ENCODE measurements around the gene MIX23. TPM values are rescaled to one million over a fixed set of nuclear protein-coding genes. Genes with fewer than 3 reads are reported as not detected.

Gene MIX23
- total RNA-seq, 1 experiment from 2014 or later, result 76.2 TPM

GRCh38 chr3:122357828-122358702 is 25.0 kb downstream of the MIX23 start:
- no peaks in the 10 kb centered on the region for H3K79me2 ChIP-seq (ENCODE audit: insufficient read depth, low read length)
- POLR2A ChIA-PET, result no interaction called here
- no peak overlapping the region for H3K4me3 ChIP-seq (replicated peaks in 1 of 2; ENCODE audit: low read depth in 1 of 2, low read length in 2 of 2)
- no peak overlapping the region for H3K4me2 ChIP-seq (ENCODE audit: low read length)
- no peak for TF ChIP-seq EZH2phosphoT487 (IDR thresholded peaks at IDR 0.05; ENCODE audit: borderline replicate concordance)
- TF ChIP-seq EZH2 (IDR thresholded peaks at IDR 0.05), result no peak
- no peak for TF ChIP-seq POLR2A (IDR thresholded peaks at IDR 0.05; ENCODE audit: borderline replicate concordance, extremely low read depth, insufficient read depth, insufficient read length)
- no peak for TF ChIP-seq SRF (IDR thresholded peaks at IDR 0.05; ENCODE audit: low read depth)
- TF ChIP-seq, protein P1, sequence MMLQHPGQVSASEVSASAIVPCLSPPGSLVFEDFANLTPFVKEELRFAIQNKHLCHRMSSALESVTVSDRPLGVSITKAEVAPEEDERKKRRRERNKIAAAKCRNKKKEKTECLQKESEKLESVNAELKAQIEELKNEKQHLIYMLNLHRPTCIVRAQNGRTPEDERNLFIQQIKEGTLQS (IDR thresholded peaks at IDR 0.05), result no peak
- TF ChIP-seq, protein P2, sequence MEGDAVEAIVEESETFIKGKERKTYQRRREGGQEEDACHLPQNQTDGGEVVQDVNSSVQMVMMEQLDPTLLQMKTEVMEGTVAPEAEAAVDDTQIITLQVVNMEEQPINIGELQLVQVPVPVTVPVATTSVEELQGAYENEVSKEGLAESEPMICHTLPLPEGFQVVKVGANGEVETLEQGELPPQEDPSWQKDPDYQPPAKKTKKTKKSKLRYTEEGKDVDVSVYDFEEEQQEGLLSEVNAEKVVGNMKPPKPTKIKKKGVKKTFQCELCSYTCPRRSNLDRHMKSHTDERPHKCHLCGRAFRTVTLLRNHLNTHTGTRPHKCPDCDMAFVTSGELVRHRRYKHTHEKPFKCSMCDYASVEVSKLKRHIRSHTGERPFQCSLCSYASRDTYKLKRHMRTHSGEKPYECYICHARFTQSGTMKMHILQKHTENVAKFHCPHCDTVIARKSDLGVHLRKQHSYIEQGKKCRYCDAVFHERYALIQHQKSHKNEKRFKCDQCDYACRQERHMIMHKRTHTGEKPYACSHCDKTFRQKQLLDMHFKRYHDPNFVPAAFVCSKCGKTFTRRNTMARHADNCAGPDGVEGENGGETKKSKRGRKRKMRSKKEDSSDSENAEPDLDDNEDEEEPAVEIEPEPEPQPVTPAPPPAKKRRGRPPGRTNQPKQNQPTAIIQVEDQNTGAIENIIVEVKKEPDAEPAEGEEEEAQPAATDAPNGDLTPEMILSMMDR (IDR thresholded peaks at IDR 0.05 in 2 of 3, conservative IDR thresholded peaks at IDR 0.05 in 1 of 3; ENCODE audit: borderline replicate concordance in 1 of 3, insufficient read depth in 1 of 3, low read depth in 2 of 3, low read length in 2 of 3), result no peak
- TF ChIP-seq FOSL1 (IDR thresholded peaks at IDR 0.05; ENCODE audit: low read depth), result no peak
- TF ChIP-seq EGR1 (IDR thresholded peaks at IDR 0.05; ENCODE audit: low read depth), result no peak
- TF ChIP-seq ZNF274 (IDR thresholded peaks at IDR 0.05; ENCODE audit: low read depth, low read length), result no peak
- TF ChIP-seq RAD21 (IDR thresholded peaks at IDR 0.05; ENCODE audit: low read depth), result no peak
- TF ChIP-seq MAX (IDR thresholded peaks at IDR 0.05), result no peak
- TF ChIP-seq YY1 (IDR thresholded peaks at IDR 0.05; ENCODE audit: extremely low read depth, insufficient replicate concordance, low read depth, low read length), result no peak
- no peak for TF ChIP-seq ELF1 (IDR thresholded peaks at IDR 0.05; ENCODE audit: borderline replicate concordance, low read depth)
- no peak overlapping the region for H3K9ac ChIP-seq (ENCODE audit: low read length)
- peaks cover 3% of the 10 kb centered on the region; the same call in 1 of the 2 replicates for H4K20me1 ChIP-seq (ENCODE audit: insufficient read depth)
- BruUV-seq (replicated peaks), result no TSS peak
- no peaks in the 10 kb centered on the region for H3K9me3 ChIP-seq (ENCODE audit: control insufficient read depth in 1 of 2, insufficient read depth in 1 of 2, low read depth in 1 of 2, low read length in 2 of 2)
- CTCF ChIA-PET, result interaction anchor here (0.6 to 2.0 kb wide), 2 partner anchors 51 to 366 kb away, joined by 3 to 14 read pairs; no protein-coding TSS in a partner anchor
- no peaks in the 10 kb centered on the region for H3K27me3 ChIP-seq (ENCODE audit: insufficient read depth, low read length)
- H2AFZ ChIP-seq (ENCODE audit: low read depth, low read length, poor library complexity, severe bottlenecking), result no peak overlapping the region
- intact Hi-C loops (cut with micrococcal nuclease), result loop anchor here (5.0 kb wide), 1 partner anchor 51 kb away; no protein-coding TSS in a partner anchor
- H3K36me3 ChIP-seq (ENCODE audit: control insufficient read depth in 1 of 2, insufficient read depth in 2 of 2, low read length in 2 of 2), result peaks cover 10 to 16% of the 10 kb centered on the region in 2 experiments; a peak in 3 of 4 replicates
- no peaks in the 10 kb centered on the region for H3K4me1 ChIP-seq (ENCODE audit: control insufficient read depth in 1 of 2, insufficient read depth in 2 of 2, low read length in 2 of 2)
- DNase-seq (ENCODE audit: low read depth, low spot score) (no peak), ATAC-seq (no peak)
- RAD21 ChIA-PET (ENCODE audit: low non-redundant PET in 1 of 2, low total read pairs in 2 of 2, uncharacterized antibody in 2 of 2, unreplicated experiment in 2 of 2), result interaction anchor here in 1 of 2 experiments (1.5 kb wide), 1 partner anchor 52 kb away, joined by 4 read pairs; no protein-coding TSS in a partner anchor
- H3K27ac ChIP-seq (ENCODE audit: low read depth, low read length), result no peak overlapping the region
- H3K9me2 ChIP-seq (ENCODE audit: insufficient read depth), result no peaks in the 10 kb centered on the region

All from HCT116 (cell line).